Prostate gland (tissue), 2 donors: ENCODE data around the gene FMNL2.

Source experiments
- POLR2A ChIP-seq: fragments of 450-650 bp; IDR thresholded peaks from one replicate; pipeline ENCODE4 v1.6.1; 2016; ENCODE audit warnings: antibody characterized with exemption, mild to moderate bottlenecking
- TF ChIP-seq, protein P1 (sequence below), 4 experiments: fragments of 200-600 bp in 2 of 4; fragments of 450-650 bp in 2 of 4; sonication (generic) in 2 of 4; IDR thresholded peaks; 1 replicate in 3 of 4; 2 replicates in 1 of 4; pipeline ENCODE4 v1.5.1; 2016 to 2019; ENCODE audit warnings: antibody characterized with exemption in 4 of 4, mild to moderate bottlenecking in 2 of 4, moderate library complexity in 2 of 4

DNA sequence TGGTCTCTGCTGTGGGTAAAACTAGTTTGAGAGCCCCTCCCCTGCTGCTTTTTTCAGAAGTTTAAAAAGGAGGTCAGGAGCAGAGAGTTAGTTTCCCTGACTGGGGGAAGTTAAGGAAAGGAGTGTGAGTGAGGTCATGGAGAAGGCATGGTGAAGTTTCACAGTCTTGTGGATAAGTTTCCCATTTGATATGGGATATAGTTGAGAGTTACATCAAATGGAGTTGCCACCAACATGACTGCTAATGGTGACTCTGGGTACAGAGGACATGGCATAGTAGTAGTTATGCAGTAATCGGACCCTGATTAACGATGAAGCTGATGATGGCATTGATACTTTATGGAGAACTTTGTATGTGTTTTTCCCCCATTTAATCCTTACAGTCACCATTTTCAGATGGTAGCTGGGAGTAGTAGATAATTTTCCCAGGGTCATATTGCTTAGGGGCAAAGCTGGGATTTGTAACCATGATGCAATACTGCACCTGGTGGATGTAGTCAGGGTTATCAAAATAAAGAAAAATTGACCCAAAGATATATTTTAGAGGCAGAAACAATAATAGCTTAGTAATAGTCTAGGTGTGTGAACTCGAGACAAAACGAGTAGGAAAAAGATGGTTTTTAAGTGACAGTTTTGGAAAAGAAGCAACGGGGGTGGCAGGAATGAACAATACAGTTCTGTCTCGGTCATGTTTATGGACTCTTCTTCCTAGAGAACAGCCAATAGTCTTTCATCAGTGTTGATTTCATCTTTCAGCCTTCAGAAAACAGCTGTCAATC is 74.6 kb downstream of the FMNL2 start:
- TF ChIP-seq, protein P1, sequence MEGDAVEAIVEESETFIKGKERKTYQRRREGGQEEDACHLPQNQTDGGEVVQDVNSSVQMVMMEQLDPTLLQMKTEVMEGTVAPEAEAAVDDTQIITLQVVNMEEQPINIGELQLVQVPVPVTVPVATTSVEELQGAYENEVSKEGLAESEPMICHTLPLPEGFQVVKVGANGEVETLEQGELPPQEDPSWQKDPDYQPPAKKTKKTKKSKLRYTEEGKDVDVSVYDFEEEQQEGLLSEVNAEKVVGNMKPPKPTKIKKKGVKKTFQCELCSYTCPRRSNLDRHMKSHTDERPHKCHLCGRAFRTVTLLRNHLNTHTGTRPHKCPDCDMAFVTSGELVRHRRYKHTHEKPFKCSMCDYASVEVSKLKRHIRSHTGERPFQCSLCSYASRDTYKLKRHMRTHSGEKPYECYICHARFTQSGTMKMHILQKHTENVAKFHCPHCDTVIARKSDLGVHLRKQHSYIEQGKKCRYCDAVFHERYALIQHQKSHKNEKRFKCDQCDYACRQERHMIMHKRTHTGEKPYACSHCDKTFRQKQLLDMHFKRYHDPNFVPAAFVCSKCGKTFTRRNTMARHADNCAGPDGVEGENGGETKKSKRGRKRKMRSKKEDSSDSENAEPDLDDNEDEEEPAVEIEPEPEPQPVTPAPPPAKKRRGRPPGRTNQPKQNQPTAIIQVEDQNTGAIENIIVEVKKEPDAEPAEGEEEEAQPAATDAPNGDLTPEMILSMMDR (IDR thresholded peaks at IDR 0.05), result no peak
- TF ChIP-seq POLR2A, result no peak
